Measurements from ENCODE around the gene NEU1. TPM values are rescaled to one million over a fixed set of nuclear protein-coding genes. Genes with fewer than 3 reads are reported as not detected.
A peak's percentile ranks its signal among the peaks of the same experiment; 100 is the strongest.

NEU1 gene
- polyA plus RNA-seq, 2 of the 4 experiments (the other 2 are of a cell fraction), result 15.8 to 19.2 TPM

- FAIRE-seq, result no peak
- CTCF ChIA-PET, result no interaction called here
- peak; percentile 89 to 94 for ATAC-seq
Observed at GRCh38 chr6:31834367-31835250, 28.0 kb downstream of the NEU1 start.

DNA sequence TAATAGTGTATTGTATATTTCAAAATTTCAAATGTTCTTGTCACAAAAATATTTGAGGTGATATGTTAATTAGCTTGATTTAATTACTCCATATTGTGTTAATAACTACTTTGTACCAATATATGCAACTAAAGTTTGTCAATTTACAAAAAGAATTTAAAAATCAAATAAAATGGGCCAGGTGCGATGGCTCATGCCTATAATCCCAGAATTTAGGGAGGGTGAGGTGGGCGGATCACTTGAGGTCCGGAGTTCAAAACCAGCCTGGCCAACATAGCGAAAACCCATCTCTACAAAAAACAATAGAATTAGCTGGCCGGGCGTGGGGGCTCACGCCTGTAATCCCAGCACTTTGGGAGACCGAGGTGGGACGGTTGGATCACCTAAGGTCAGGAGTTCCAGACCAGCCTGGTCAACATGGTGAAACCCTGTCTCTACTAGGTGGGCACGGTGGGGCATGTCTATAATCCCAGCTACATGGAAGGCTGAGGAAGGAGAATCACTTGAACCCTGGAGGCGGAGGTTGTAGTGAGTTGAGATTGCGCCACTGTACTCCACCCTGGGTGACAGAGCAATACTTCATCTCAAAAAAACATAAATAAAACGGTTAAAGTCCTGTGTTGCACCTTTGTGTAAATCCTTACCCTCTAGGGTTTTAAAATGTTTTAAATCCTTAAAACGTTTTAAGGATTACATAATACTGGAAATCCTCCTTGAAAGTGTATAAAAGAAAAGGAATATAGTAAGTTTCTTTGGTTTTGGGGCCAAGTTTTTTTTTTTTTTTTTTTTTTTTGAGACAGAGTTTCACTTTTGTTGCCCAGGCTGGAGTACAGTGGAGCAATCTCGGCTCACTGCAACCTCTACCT lies 31.0 kb downstream of the NEU1 start:
- peak overlapping the region; percentile 38 to 81; a peak in 4 of 6 replicates for H3K27ac ChIP-seq
- peak; percentile 46 for TF ChIP-seq POLR2A (IDR thresholded peaks at IDR 0.05; ENCODE audit: low read length)
- TF ChIP-seq E2F6 (IDR thresholded peaks at IDR 0.05; ENCODE audit: borderline replicate concordance, low read depth), result no peak
- POLR2A ChIA-PET, result no interaction called here
- H3K4me1 ChIP-seq, result peaks cover 11% of the 10 kb centered on the region
- peak overlapping the region; percentile 53; the same call in 1 of the 3 replicates for H3K4me3 ChIP-seq
- peak overlapping the region; percentile 88 for H3K4me2 ChIP-seq
- CTCF ChIA-PET, result interaction anchor here (0.7 to 2.9 kb wide), 6 partner anchors 35 to 168 kb away, joined by 3 to 36 read pairs (median 10); partner anchors contain the start of genes DDAH2, GPANK1, LY6G5C and VARS1
- no peak for FAIRE-seq
- ATAC-seq, result no peak
- H3K9me3 ChIP-seq, result no peaks in the 10 kb centered on the region
- WGBS (ENCODE audit: missing lambda C conversion rate), result 75% methylated on average over 15 of the region's 15 CpGs
- no peak for DNase-seq (ENCODE audit: low read depth in 1 of 2, low spot score in 1 of 2)

More at GRCh38 chr6:31834367-31835250, 28.0 kb downstream of the NEU1 start:
- 2% methylated on average over 41 of the region's 59 CpGs for WGBS (ENCODE audit: missing lambda C conversion rate)
- peak overlapping the region; percentile 99 for H3K4me2 ChIP-seq
- H3K4me1 ChIP-seq, result peaks cover 31% of the 10 kb centered on the region
- peak; percentile 95 for TF ChIP-seq POLR2A (IDR thresholded peaks at IDR 0.05; ENCODE audit: low read length)
- TF ChIP-seq, protein P1, sequence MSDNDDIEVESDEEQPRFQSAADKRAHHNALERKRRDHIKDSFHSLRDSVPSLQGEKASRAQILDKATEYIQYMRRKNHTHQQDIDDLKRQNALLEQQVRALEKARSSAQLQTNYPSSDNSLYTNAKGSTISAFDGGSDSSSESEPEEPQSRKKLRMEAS (IDR thresholded peaks at IDR 0.05), result peak; percentile 78
- TF ChIP-seq GATA3 (IDR thresholded peaks at IDR 0.05; ENCODE audit: borderline replicate concordance), result no peak
- no peak for TF ChIP-seq CBX8 (IDR thresholded peaks at IDR 0.05)
- TF ChIP-seq CBX2 (IDR thresholded peaks at IDR 0.05; ENCODE audit: borderline replicate concordance, low read depth), result no peak
- TF ChIP-seq POLR2AphosphoS2 (conservative IDR thresholded peaks at IDR 0.05; ENCODE audit: low read length), result no peak
- no peak for TF ChIP-seq HOXB5 (CRISPR knock-in tag; IDR thresholded peaks at IDR 0.05)
- TF ChIP-seq PHF8 (IDR thresholded peaks at IDR 0.05; ENCODE audit: borderline replicate concordance, low read depth), result peak; percentile 73; the same call in 1 of the 2 replicates
- TF ChIP-seq TP53 (CRISPR knock-in tag; IDR thresholded peaks at IDR 0.05), result peak; percentile 14; the same call in 1 of the 2 replicates
- TF ChIP-seq ZC3H11A (IDR thresholded peaks at IDR 0.05), result no peak
- TF ChIP-seq CHD2 (IDR thresholded peaks at IDR 0.05; ENCODE audit: low read length, partially characterized antibody), result no peak
- 0 out of 2 replicates have a peak, but pooled peaks have one; percentile 37 for TF ChIP-seq RARB (CRISPR knock-in tag; IDR thresholded peaks at IDR 0.05)
- TF ChIP-seq E2F6 (IDR thresholded peaks at IDR 0.05; ENCODE audit: borderline replicate concordance, low read depth), result peak; percentile 90
- TF ChIP-seq, protein P2, sequence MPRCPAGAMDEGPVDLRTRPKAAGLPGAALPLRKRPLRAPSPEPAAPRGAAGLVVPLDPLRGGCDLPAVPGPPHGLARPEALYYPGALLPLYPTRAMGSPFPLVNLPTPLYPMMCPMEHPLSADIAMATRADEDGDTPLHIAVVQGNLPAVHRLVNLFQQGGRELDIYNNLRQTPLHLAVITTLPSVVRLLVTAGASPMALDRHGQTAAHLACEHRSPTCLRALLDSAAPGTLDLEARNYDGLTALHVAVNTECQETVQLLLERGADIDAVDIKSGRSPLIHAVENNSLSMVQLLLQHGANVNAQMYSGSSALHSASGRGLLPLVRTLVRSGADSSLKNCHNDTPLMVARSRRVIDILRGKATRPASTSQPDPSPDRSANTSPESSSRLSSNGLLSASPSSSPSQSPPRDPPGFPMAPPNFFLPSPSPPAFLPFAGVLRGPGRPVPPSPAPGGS (IDR thresholded peaks at IDR 0.05), result peak; percentile 97
- TF ChIP-seq JUN (IDR thresholded peaks at IDR 0.05), result peak; percentile 96 to 98
- peak in 1 of 2 experiments; percentile 27; a peak in 1 of 4 replicates for TF ChIP-seq CEBPB (IDR thresholded peaks at IDR 0.05)
- H3K27ac ChIP-seq, result peak overlapping the region; percentile 99 to 100
- H3K9me3 ChIP-seq, result no peaks in the 10 kb centered on the region
- H3K4me3 ChIP-seq, result peak overlapping the region; percentile 99
- peak; percentile 77 to 89 for DNase-seq (ENCODE audit: low read depth in 1 of 2, low spot score in 1 of 2)
- POLR2A ChIA-PET, result interaction anchor here (0.6 to 2.0 kb wide), 8 partner anchors 12 to 64 kb away, joined by 3 to 8 read pairs (median 4); partner anchors contain the start of genes HSPA1A, HSPA1L and NEU1

All from A549 (cell line).